ENCODE measurements around the gene TMEM144.
"Not testable (repeated sequence)": the region's sequence is repeated elsewhere in the genome, so short reads cannot be mapped to it uniquely, and the experiment has no call there.

The TMEM144 gene

GRCh38 chr4:158238575-158238974 is 28.3 kb downstream of the TMEM144 start:
- no peak for DNase-seq

GRCh38 chr4:158239196-158239595 is 28.9 kb downstream of the TMEM144 start:
- DNase-seq = no peak

- DNase-seq = no peak
Observed at GRCh38 chr4:158243071-158243470, 32.8 kb downstream of the TMEM144 start.

- no peak for DNase-seq
Observed at GRCh38 chr4:158250321-158250720, 40.0 kb downstream of the TMEM144 start.

- no peak for DNase-seq
Observed at GRCh38 chr4:158253350-158253980, 43.2 kb downstream of the TMEM144 start.

GRCh38 chr4:158254292-158254691 is 44.0 kb downstream of the TMEM144 start:
- no peak for DNase-seq

- no peak for DNase-seq
Observed at GRCh38 chr4:158255727-158256324, 45.5 kb downstream of the TMEM144 start.

- no peak for DNase-seq
Observed at GRCh38 chr4:158259955-158260575, 49.8 kb downstream of the TMEM144 start.

GRCh38 chr4:158261480-158261879 is 51.2 kb downstream of the TMEM144 start:
- no peak for DNase-seq

- DNase-seq = no peak
Observed at GRCh38 chr4:158268553-158268952, 58.3 kb downstream of the TMEM144 start.

- DNase-seq = no peak
Observed at GRCh38 chr4:158274636-158275035, 64.3 kb downstream of the TMEM144 start.

GRCh38 chr4:158277558-158277957 is 67.3 kb downstream of the TMEM144 start:
- no peak for DNase-seq

GRCh38 chr4:158279052-158279451 is 68.8 kb downstream of the TMEM144 start:
- DNase-seq = not testable (repeated sequence)

- no peak for DNase-seq
Observed at GRCh38 chr4:158280856-158281255, 70.6 kb downstream of the TMEM144 start.

GRCh38 chr4:158282252-158282651 is 72.0 kb downstream of the TMEM144 start:
- no peak for DNase-seq

GRCh38 chr4:158285429-158286216 is 75.3 kb downstream of the TMEM144 start:
- no peak for DNase-seq

GRCh38 chr4:158290912-158291311 is 80.6 kb downstream of the TMEM144 start:
- DNase-seq = no peak

- no peak for DNase-seq
Observed at GRCh38 chr4:158291334-158292055, 81.2 kb downstream of the TMEM144 start.

GRCh38 chr4:158292156-158292555 is 81.9 kb downstream of the TMEM144 start:
- DNase-seq = no peak

- DNase-seq = no peak
Observed at GRCh38 chr4:158295053-158295452, 84.8 kb downstream of the TMEM144 start.

- DNase-seq = no peak
Observed at GRCh38 chr4:158297866-158298265, 87.6 kb downstream of the TMEM144 start.

GRCh38 chr4:158299459-158300007 is 89.2 kb downstream of the TMEM144 start:
- no peak for DNase-seq

- DNase-seq = no peak
Observed at GRCh38 chr4:158300012-158300411, 89.7 kb downstream of the TMEM144 start.
